ENCODE results near the gene ABCG5.

The ABCG5 gene

GRCh38 chr2:43837831-43838559, 644 bp downstream of the ABCG5 start:
- Histone ChIP-seq H3K27ac (ENCODE audit: low read depth, low read length) (no peak overlapping the region), H3K9ac (ENCODE audit: low read length) (no peak overlapping the region), H3K4me3 (ENCODE audit: low read length) (no peak overlapping the region)

GRCh38 chr2:43837033-43837432, 1.6 kb downstream of the ABCG5 start:
- Histone ChIP-seq H3K4me3 (ENCODE audit: low read length) (no peak overlapping the region), H3K9ac (ENCODE audit: low read length) (no peak overlapping the region), H3K27ac (ENCODE audit: low read depth, low read length) (no peak overlapping the region), H3K36me3 (ENCODE audit: control insufficient read depth, insufficient read depth, low read length) (no peaks in the 10 kb centered on the region), H3K27me3 (ENCODE audit: control insufficient read depth, insufficient read depth, low read length) (no peaks in the 10 kb centered on the region), H3K4me1 (ENCODE audit: control insufficient read depth, insufficient read depth, low read length) (no peaks in the 10 kb centered on the region)

More at GRCh38 chr2:43837831-43838559, 644 bp downstream of the ABCG5 start:
- Histone ChIP-seq H3K27me3 (ENCODE audit: control insufficient read depth, insufficient read depth, low read length) (no peaks in the 10 kb centered on the region), H3K36me3 (ENCODE audit: control insufficient read depth, insufficient read depth, low read length) (no peaks in the 10 kb centered on the region), H3K4me1 (ENCODE audit: control insufficient read depth, insufficient read depth, low read length) (no peaks in the 10 kb centered on the region)

- Histone ChIP-seq H3K4me1 (ENCODE audit: control insufficient read depth, insufficient read depth, low read length) (no peaks in the 10 kb centered on the region), H3K27ac (ENCODE audit: low read depth, low read length) (no peak overlapping the region), H3K4me3 (ENCODE audit: low read length) (no peak overlapping the region), H3K9ac (ENCODE audit: low read length) (no peak overlapping the region), H3K27me3 (ENCODE audit: control insufficient read depth, insufficient read depth, low read length) (no peaks in the 10 kb centered on the region), H3K36me3 (ENCODE audit: control insufficient read depth, insufficient read depth, low read length) (no peaks in the 10 kb centered on the region)
These were observed 6.2 kb downstream of the ABCG5 start for GRCh38 chr2:43832457-43832856.

- H3K4me3 ChIP-seq (ENCODE audit: low read length), result no peak overlapping the region
- no peaks in the 10 kb centered on the region for H3K4me1 ChIP-seq (ENCODE audit: control insufficient read depth, insufficient read depth, low read length)
- H3K9ac ChIP-seq (ENCODE audit: low read length), result no peak overlapping the region
- no peaks in the 10 kb centered on the region for H3K36me3 ChIP-seq (ENCODE audit: control insufficient read depth, insufficient read depth, low read length)
- no peak overlapping the region for H3K27ac ChIP-seq (ENCODE audit: low read depth, low read length)
- H3K27me3 ChIP-seq (ENCODE audit: control insufficient read depth, insufficient read depth, low read length), result no peaks in the 10 kb centered on the region
These were observed 6.9 kb downstream of the ABCG5 start for GRCh38 chr2:43831543-43832294.

- H3K4me1 ChIP-seq (ENCODE audit: control insufficient read depth, insufficient read depth, low read length), result no peaks in the 10 kb centered on the region
- no peak overlapping the region for H3K9ac ChIP-seq (ENCODE audit: low read length)
- H3K36me3 ChIP-seq (ENCODE audit: control insufficient read depth, insufficient read depth, low read length), result no peaks in the 10 kb centered on the region
- no peak overlapping the region for H3K4me3 ChIP-seq (ENCODE audit: low read length)
- no peak overlapping the region for H3K27ac ChIP-seq (ENCODE audit: low read depth, low read length)
- H3K27me3 ChIP-seq (ENCODE audit: control insufficient read depth, insufficient read depth, low read length), result no peaks in the 10 kb centered on the region
These were observed 12.1 kb downstream of the ABCG5 start for GRCh38 chr2:43826305-43827250.

- Histone ChIP-seq H3K9ac (ENCODE audit: low read length) (no peak overlapping the region), H3K27me3 (ENCODE audit: control insufficient read depth, insufficient read depth, low read length) (no peaks in the 10 kb centered on the region), H3K4me3 (ENCODE audit: low read length) (no peak overlapping the region), H3K36me3 (ENCODE audit: control insufficient read depth, insufficient read depth, low read length) (no peaks in the 10 kb centered on the region), H3K4me1 (ENCODE audit: control insufficient read depth, insufficient read depth, low read length) (no peaks in the 10 kb centered on the region), H3K27ac (ENCODE audit: low read depth, low read length) (no peak overlapping the region)
These were observed 12.8 kb downstream of the ABCG5 start for GRCh38 chr2:43825841-43826240.

GRCh38 chr2:43824951-43825493, 13.6 kb downstream of the ABCG5 start:
- no peaks in the 10 kb centered on the region for H3K36me3 ChIP-seq (ENCODE audit: control insufficient read depth, insufficient read depth, low read length)
- H3K4me3 ChIP-seq (ENCODE audit: low read length), result no peak overlapping the region
- H3K27me3 ChIP-seq (ENCODE audit: control insufficient read depth, insufficient read depth, low read length), result no peaks in the 10 kb centered on the region
- H3K27ac ChIP-seq (ENCODE audit: low read depth, low read length), result no peak overlapping the region
- H3K4me1 ChIP-seq (ENCODE audit: control insufficient read depth, insufficient read depth, low read length), result no peaks in the 10 kb centered on the region
- H3K9ac ChIP-seq (ENCODE audit: low read length), result no peak overlapping the region

GRCh38 chr2:43824512-43824911, 14.1 kb downstream of the ABCG5 start:
- Histone ChIP-seq H3K36me3 (ENCODE audit: control insufficient read depth, insufficient read depth, low read length) (no peaks in the 10 kb centered on the region), H3K27me3 (ENCODE audit: control insufficient read depth, insufficient read depth, low read length) (no peaks in the 10 kb centered on the region), H3K4me3 (ENCODE audit: low read length) (no peak overlapping the region), H3K9ac (ENCODE audit: low read length) (no peak overlapping the region), H3K4me1 (ENCODE audit: control insufficient read depth, insufficient read depth, low read length) (no peaks in the 10 kb centered on the region), H3K27ac (ENCODE audit: low read depth, low read length) (no peak overlapping the region)

- Histone ChIP-seq H3K4me3 (ENCODE audit: low read length) (no peak overlapping the region), H3K4me1 (ENCODE audit: control insufficient read depth, insufficient read depth, low read length) (no peaks in the 10 kb centered on the region), H3K9ac (ENCODE audit: low read length) (no peak overlapping the region), H3K27ac (ENCODE audit: low read depth, low read length) (no peak overlapping the region), H3K27me3 (ENCODE audit: control insufficient read depth, insufficient read depth, low read length) (no peaks in the 10 kb centered on the region), H3K36me3 (ENCODE audit: control insufficient read depth, insufficient read depth, low read length) (no peaks in the 10 kb centered on the region)
These were observed 14.9 kb downstream of the ABCG5 start for GRCh38 chr2:43823751-43824150.

- Histone ChIP-seq H3K9ac (ENCODE audit: low read length) (no peak overlapping the region), H3K4me3 (ENCODE audit: low read length) (no peak overlapping the region), H3K36me3 (ENCODE audit: control insufficient read depth, insufficient read depth, low read length) (no peaks in the 10 kb centered on the region), H3K27ac (ENCODE audit: low read depth, low read length) (no peak overlapping the region), H3K4me1 (ENCODE audit: control insufficient read depth, insufficient read depth, low read length) (no peaks in the 10 kb centered on the region), H3K27me3 (ENCODE audit: control insufficient read depth, insufficient read depth, low read length) (no peaks in the 10 kb centered on the region)
These were observed 15.8 kb downstream of the ABCG5 start for GRCh38 chr2:43822839-43823238.

GRCh38 chr2:43819491-43820163, 19.0 kb downstream of the ABCG5 start:
- Histone ChIP-seq H3K27me3 (ENCODE audit: control insufficient read depth, insufficient read depth, low read length) (no peaks in the 10 kb centered on the region), H3K9ac (ENCODE audit: low read length) (no peak overlapping the region), H3K4me1 (ENCODE audit: control insufficient read depth, insufficient read depth, low read length) (no peaks in the 10 kb centered on the region), H3K27ac (ENCODE audit: low read depth, low read length) (no peak overlapping the region), H3K4me3 (ENCODE audit: low read length) (no peak overlapping the region), H3K36me3 (ENCODE audit: control insufficient read depth, insufficient read depth, low read length) (no peaks in the 10 kb centered on the region)

Measured in rectal smooth muscle tissue (tissue), 1 donor.